Stimulated activated naive CD8-positive, alpha-beta T cell treated with anti-CD3 and anti-CD28 coated beads, Interleukin-15, Interleukin-2, amounts not matched to agents 100 U/mL and 50 U/mL, for 24 hours (primary cell): ENCODE results near the gene ALK.

Experiments
- ATAC-seq: fragments of 150-1000 bp; cut with Tn5 transposase; one replicate; pipeline ENCODE4 v1.10.0; 2021
- DNase-seq: peaks from one replicate; pipeline ENCODE4 v3.0.0; 2021

ALK gene

GRCh38 chr2:29650631-29651097 lies 270.7 kb downstream of the ALK start:
- DNase-seq: no peak
- no peak for ATAC-seq

GRCh38 chr2:29644949-29645348 lies 276.4 kb downstream of the ALK start:
- ATAC-seq: no peak
- DNase-seq: no peak

- no peak for ATAC-seq
Observed at GRCh38 chr2:29643196-29643595, 278.2 kb downstream of the ALK start.

GRCh38 chr2:29640360-29640759 lies 281.0 kb downstream of the ALK start:
- ATAC-seq: no peak
- DNase-seq: no peak

More at GRCh38 chr2:29643196-29643595, 278.2 kb downstream of the ALK start:
- no peak for DNase-seq

- no peak for DNase-seq
- no peak for ATAC-seq
Observed at GRCh38 chr2:29638641-29639040, 282.7 kb downstream of the ALK start.

GRCh38 chr2:29634916-29635315 lies 286.5 kb downstream of the ALK start:
- ATAC-seq: no peak
- no peak for DNase-seq

GRCh38 chr2:29632018-29632417 lies 289.4 kb downstream of the ALK start:
- ATAC-seq (no peak), DNase-seq (no peak)

- ATAC-seq (no peak), DNase-seq (no peak)
Observed at GRCh38 chr2:29629495-29629894, 291.9 kb downstream of the ALK start.

GRCh38 chr2:29628862-29629261 lies 292.5 kb downstream of the ALK start:
- no peak for ATAC-seq
- no peak for DNase-seq

GRCh38 chr2:29628108-29628745 lies 293.2 kb downstream of the ALK start:
- DNase-seq (no peak), ATAC-seq (no peak)

GRCh38 chr2:29627279-29627711 lies 294.1 kb downstream of the ALK start:
- DNase-seq: no peak
- no peak for ATAC-seq

- ATAC-seq: no peak
- DNase-seq: no peak
Observed at GRCh38 chr2:29620890-29621289, 300.5 kb downstream of the ALK start.

- ATAC-seq: no peak
- no peak for DNase-seq
Observed at GRCh38 chr2:29619689-29620088, 301.7 kb downstream of the ALK start.

- ATAC-seq (no peak), DNase-seq (no peak)
Observed at GRCh38 chr2:29618024-29618423, 303.4 kb downstream of the ALK start.

GRCh38 chr2:29617351-29617750 lies 304.0 kb downstream of the ALK start:
- no peak for ATAC-seq
- no peak for DNase-seq

- DNase-seq (no peak), ATAC-seq (no peak)
Observed at GRCh38 chr2:29616569-29616968, 304.8 kb downstream of the ALK start.

- DNase-seq (no peak), ATAC-seq (no peak)
Observed at GRCh38 chr2:29615841-29616240, 305.5 kb downstream of the ALK start.

GRCh38 chr2:29615183-29615582 lies 306.2 kb downstream of the ALK start:
- ATAC-seq (no peak), DNase-seq (no peak)

- ATAC-seq (no peak), DNase-seq (no peak)
Observed at GRCh38 chr2:29614295-29614830, 307.0 kb downstream of the ALK start.

- ATAC-seq: no peak
- no peak for DNase-seq
Observed at GRCh38 chr2:29613792-29614266, 307.6 kb downstream of the ALK start.

- DNase-seq: no peak
- no peak for ATAC-seq
Observed at GRCh38 chr2:29613067-29613466, 308.3 kb downstream of the ALK start.

GRCh38 chr2:29612568-29612967 lies 308.8 kb downstream of the ALK start:
- ATAC-seq: no peak
- no peak for DNase-seq

GRCh38 chr2:29611850-29612249 lies 309.5 kb downstream of the ALK start:
- DNase-seq (no peak), ATAC-seq (no peak)

GRCh38 chr2:29611261-29611660 lies 310.1 kb downstream of the ALK start:
- ATAC-seq (no peak), DNase-seq (no peak)
